Ishikawa (cell line): ENCODE results near the gene DYNLRB1.

ENCODE experiments used
- CEBPB ChIP-seq: IDR thresholded peaks from 2 replicates; pipeline ENCODE4 v1.6.1; 2012
- EGR1 ChIP-seq: IDR thresholded peaks from 2 replicates; pipeline ENCODE4 v1.6.1; 2012
- EP300 ChIP-seq: IDR thresholded peaks from 2 replicates; pipeline ENCODE4 v1.6.1; 2012; ENCODE audit warnings: borderline replicate concordance
- FOXM1 ChIP-seq: IDR thresholded peaks from 2 replicates; pipeline ENCODE4 v1.6.1; 2012; ENCODE audit warnings: low read depth, borderline replicate concordance
- RAD21 ChIP-seq: IDR thresholded peaks from 2 replicates; pipeline ENCODE4 v1.6.1; 2012; ENCODE audit warnings: low read depth
- TAF1 ChIP-seq: IDR thresholded peaks from 2 replicates; pipeline ENCODE4 v1.6.1; 2012; ENCODE audit warnings: low read depth, mild to moderate bottlenecking
- YY1 ChIP-seq: IDR thresholded peaks from 2 replicates; pipeline ENCODE4 v1.6.1; 2012; ENCODE audit warnings: low read depth
- TF ChIP-seq, protein P1 (sequence below): IDR thresholded peaks from 2 replicates; pipeline ENCODE4 v1.6.1; 2012; ENCODE audit warnings: low read depth, mild to moderate bottlenecking
- TF ChIP-seq, protein P2 (sequence below): IDR thresholded peaks from 2 replicates; pipeline ENCODE4 v1.6.1; 2012

- TF ChIP-seq TAF1 (no peak), YY1 (no peak), RAD21 (peak; percentile 66), FOXM1 (no peak), EP300 (no peak), CEBPB (no peak), EGR1 (no peak)
- TF ChIP-seq, protein P1, sequence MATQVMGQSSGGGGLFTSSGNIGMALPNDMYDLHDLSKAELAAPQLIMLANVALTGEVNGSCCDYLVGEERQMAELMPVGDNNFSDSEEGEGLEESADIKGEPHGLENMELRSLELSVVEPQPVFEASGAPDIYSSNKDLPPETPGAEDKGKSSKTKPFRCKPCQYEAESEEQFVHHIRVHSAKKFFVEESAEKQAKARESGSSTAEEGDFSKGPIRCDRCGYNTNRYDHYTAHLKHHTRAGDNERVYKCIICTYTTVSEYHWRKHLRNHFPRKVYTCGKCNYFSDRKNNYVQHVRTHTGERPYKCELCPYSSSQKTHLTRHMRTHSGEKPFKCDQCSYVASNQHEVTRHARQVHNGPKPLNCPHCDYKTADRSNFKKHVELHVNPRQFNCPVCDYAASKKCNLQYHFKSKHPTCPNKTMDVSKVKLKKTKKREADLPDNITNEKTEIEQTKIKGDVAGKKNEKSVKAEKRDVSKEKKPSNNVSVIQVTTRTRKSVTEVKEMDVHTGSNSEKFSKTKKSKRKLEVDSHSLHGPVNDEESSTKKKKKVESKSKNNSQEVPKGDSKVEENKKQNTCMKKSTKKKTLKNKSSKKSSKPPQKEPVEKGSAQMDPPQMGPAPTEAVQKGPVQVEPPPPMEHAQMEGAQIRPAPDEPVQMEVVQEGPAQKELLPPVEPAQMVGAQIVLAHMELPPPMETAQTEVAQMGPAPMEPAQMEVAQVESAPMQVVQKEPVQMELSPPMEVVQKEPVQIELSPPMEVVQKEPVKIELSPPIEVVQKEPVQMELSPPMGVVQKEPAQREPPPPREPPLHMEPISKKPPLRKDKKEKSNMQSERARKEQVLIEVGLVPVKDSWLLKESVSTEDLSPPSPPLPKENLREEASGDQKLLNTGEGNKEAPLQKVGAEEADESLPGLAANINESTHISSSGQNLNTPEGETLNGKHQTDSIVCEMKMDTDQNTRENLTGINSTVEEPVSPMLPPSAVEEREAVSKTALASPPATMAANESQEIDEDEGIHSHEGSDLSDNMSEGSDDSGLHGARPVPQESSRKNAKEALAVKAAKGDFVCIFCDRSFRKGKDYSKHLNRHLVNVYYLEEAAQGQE, result no peak
- TF ChIP-seq, protein P2, sequence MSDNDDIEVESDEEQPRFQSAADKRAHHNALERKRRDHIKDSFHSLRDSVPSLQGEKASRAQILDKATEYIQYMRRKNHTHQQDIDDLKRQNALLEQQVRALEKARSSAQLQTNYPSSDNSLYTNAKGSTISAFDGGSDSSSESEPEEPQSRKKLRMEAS, result no peak
These were observed 7.0 kb downstream of the DYNLRB1 start for GRCh38 chr20:34522969-34523871.
